Activated naive CD4-positive, alpha-beta T cell treated with anti-CD3 and anti-CD28 coated beads, Interleukin-2, amount 50 U/mL, for 24 hours (primary cell): ENCODE data around the gene FXYD5.
"Not testable (repeated sequence)": the region's sequence is repeated elsewhere in the genome, so short reads cannot be mapped to it uniquely, and the experiment has no call there.

Experiments used
- H3K27ac Mint-ChIP-seq: one replicate; pipeline ENCODE4 v1.8.0; 2021; ENCODE audit warnings: mild to moderate bottlenecking, mixed read lengths
- H3K27me3 Mint-ChIP-seq: one replicate; pipeline ENCODE4 v1.8.0; 2021; ENCODE audit warnings: mixed read lengths
- H3K36me3 Mint-ChIP-seq: one replicate; pipeline ENCODE4 v1.8.0; 2021; ENCODE audit warnings: mixed read lengths
- H3K4me1 Mint-ChIP-seq: one replicate; pipeline ENCODE4 v1.8.0; 2021; ENCODE audit warnings: mixed read lengths
- H3K4me3 Mint-ChIP-seq: one replicate; pipeline ENCODE4 v1.8.0; 2021; ENCODE audit warnings: mild to moderate bottlenecking, mixed read lengths
- H3K9me3 Mint-ChIP-seq: one replicate; pipeline ENCODE4 v1.8.0; 2021; ENCODE audit warnings: mixed read lengths

FXYD5 gene

DNA sequence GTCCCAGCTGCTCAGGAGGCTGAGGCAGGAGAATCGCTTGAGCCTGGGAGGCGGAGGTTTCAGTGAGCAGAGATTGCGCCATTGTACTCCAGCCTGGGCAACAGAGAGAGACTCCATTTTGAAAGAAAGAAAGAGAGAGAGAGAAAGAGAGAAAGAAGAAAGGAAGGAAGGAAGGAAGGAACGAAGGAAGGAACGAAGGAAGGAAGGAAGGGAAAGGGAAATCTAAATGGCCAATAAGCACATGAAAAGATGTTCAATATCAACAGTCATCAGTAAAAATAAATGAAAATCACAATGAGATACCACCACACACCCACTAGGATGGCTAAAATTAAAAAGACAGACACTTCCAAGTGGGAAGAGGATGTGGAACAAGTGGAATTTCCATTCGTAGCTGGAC lies 19.7 kb downstream of the FXYD5 start:
- H3K9me3 Mint-ChIP-seq = no peaks in the 10 kb centered on the region
- H3K4me3 Mint-ChIP-seq = no peak overlapping the region
- H3K27me3 Mint-ChIP-seq = no peaks in the 10 kb centered on the region
- peaks cover 43% of the 10 kb centered on the region for H3K4me1 Mint-ChIP-seq
- no peak overlapping the region for H3K27ac Mint-ChIP-seq
- H3K36me3 Mint-ChIP-seq = peaks cover 4% of the 10 kb centered on the region

DNA sequence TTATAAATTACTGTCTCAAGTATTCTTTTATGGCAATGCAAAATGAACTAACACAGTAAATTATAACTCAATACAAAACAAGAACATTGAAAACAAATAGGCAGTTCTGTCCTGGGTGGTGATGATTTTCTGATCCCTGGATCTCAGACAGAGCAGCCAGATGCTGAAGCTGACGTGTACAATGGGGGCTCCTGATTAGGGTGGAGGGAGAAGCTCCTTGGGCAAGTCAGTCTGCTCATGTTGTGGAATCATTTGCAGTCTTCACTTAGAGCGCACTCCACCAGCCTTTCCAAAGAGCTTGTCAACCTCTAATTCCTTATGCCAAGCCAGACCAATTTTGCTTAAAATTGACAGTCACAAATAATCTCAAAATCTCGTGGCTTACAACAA lies 21.6 kb downstream of the FXYD5 start:
- peaks cover 3% of the 10 kb centered on the region for H3K36me3 Mint-ChIP-seq
- no peak overlapping the region for H3K4me3 Mint-ChIP-seq
- no peaks in the 10 kb centered on the region for H3K9me3 Mint-ChIP-seq
- H3K4me1 Mint-ChIP-seq = peaks cover 60% of the 10 kb centered on the region
- H3K27ac Mint-ChIP-seq = no peak overlapping the region
- H3K27me3 Mint-ChIP-seq = no peaks in the 10 kb centered on the region

DNA sequence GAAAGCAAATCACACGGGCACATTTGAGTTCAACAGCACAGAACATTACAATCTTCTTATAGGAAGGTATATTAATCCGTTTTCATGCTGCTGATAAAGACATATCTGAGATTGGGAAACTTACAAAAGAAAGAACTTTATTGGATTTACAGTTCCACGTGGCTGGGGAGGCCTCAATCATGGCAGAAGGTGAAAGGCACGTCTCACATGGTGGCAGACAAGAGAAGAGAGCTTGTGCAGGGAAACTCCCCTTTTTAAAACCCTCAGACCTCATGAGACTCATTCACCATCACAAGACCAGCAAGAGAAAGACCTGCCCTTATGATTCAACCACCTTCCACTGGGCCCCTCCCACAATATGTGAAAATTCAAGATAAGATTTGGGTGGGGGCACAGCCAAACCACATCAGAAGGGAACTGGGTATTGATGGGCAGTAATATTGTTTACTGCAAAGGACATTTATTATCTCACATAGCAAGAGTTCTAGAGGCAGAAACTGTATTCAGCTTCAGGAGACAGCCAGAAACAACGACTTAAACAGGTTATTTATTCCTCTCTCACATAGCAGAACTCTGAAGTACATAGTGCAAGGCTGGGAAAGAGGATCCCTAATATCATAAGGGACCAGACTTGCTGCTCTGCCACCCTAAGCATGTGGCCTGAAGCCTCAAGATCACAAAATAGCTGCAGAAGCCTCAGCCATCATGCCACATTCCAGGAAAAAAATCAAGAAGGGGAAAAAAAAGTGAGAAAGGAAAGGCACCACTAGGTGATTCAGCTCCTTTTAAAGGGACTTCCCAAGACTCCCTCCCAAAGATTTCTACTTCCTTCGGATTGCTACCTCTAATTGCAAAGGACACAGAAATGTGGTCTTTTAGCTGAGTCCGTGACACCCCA lies 23.1 kb downstream of the FXYD5 start:
- H3K4me3 Mint-ChIP-seq = no peak overlapping the region
- H3K27me3 Mint-ChIP-seq = no peaks in the 10 kb centered on the region
- no peaks in the 10 kb centered on the region for H3K9me3 Mint-ChIP-seq
- peaks cover 3% of the 10 kb centered on the region for H3K36me3 Mint-ChIP-seq
- peak overlapping the region; percentile 15 for H3K27ac Mint-ChIP-seq
- H3K4me1 Mint-ChIP-seq = peaks cover 54% of the 10 kb centered on the region

DNA sequence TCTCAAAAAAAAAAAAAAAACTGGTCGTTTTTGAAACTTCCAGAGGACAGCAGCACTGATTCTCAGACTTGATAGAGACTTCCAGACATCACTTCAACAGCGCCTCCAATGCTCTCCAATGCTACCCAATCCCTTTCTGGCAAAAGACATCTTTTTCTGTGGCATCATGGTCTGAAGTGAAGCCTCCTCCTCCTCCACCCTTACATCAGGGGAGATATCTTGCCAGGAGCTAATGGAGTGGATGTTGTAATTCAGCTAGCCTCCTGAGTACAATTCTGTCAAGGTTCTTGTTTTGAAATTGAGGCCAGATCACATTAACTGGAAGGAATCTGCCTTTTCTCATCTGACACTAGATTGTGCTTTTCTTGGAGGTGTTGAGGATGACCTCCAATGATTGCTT lies 24.2 kb downstream of the FXYD5 start:
- Mint-ChIP-seq H3K36me3 (peaks cover 3% of the 10 kb centered on the region), H3K27me3 (no peaks in the 10 kb centered on the region), H3K27ac (no peak overlapping the region), H3K9me3 (no peaks in the 10 kb centered on the region), H3K4me1 (peaks cover 54% of the 10 kb centered on the region), H3K4me3 (no peak overlapping the region)

DNA sequence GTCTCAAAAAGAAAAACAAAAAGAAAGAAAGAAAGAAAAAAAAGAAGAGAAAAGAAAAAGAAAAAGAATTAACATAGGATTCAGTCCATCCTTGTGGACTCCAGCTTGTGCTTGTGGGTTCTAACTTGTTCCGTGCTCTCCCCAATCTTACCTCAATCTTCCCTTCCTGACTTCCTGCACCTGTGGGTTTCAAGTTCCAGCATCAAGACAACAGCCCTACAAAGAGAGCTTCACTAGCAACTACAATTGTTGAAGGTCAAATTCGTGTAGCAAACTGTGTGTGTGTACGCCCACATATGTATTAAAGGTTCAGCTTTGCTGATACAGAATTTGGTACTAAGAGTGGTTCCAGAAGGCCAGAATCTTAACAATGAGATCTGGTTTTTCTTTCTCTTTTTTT lies 25.3 kb downstream of the FXYD5 start:
- Mint-ChIP-seq H3K4me3 (peak overlapping the region; percentile 3), H3K27ac (no peak overlapping the region), H3K4me1 (peaks cover 54% of the 10 kb centered on the region), H3K27me3 (no peaks in the 10 kb centered on the region), H3K36me3 (peaks cover 5% of the 10 kb centered on the region), H3K9me3 (no peaks in the 10 kb centered on the region)

DNA sequence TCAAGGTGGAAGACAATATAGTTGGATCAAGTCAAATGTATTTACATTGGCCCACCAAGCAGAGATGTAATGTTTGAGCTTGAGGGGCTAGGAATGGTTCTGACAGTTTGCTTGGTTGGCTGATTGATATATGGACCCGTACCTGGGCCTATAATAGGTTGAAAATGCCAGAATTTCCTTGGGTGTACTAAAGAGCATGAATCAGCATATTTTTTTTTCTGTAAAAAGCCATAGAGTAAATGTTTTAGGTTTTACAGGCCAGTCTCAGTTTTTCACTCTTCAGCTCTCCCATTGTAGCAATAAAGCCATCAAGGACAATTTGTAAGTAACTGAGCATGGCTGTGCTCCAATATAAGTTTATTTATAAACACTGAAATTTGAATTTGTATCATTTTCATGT lies 26.9 kb downstream of the FXYD5 start:
- H3K36me3 Mint-ChIP-seq = peaks cover 2% of the 10 kb centered on the region
- H3K27me3 Mint-ChIP-seq = no peaks in the 10 kb centered on the region
- H3K4me3 Mint-ChIP-seq = no peak overlapping the region
- H3K4me1 Mint-ChIP-seq = peaks cover 46% of the 10 kb centered on the region
- H3K9me3 Mint-ChIP-seq = no peaks in the 10 kb centered on the region
- no peak overlapping the region for H3K27ac Mint-ChIP-seq

DNA sequence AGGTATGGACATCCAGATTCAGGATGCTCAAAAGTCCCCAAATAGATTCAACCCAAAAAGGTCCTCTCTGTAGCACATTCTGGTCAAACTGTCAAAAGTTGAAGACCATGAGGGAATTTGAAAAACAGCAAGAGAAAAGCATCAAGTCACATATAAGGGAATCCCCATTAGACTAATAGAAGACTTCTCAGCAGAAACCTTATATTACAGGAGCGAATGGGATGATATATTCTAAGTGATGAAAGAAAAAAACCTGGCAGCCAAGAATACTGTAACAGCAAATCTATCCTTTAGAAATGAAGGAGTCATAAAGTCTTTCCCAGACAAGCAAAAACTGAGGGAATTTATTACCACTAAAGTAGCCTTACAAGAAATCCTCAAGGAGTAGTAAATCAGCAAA lies 29.7 kb downstream of the FXYD5 start:
- Mint-ChIP-seq H3K27ac (no peak overlapping the region), H3K27me3 (no peaks in the 10 kb centered on the region), H3K36me3 (peaks cover 3% of the 10 kb centered on the region), H3K4me1 (peaks cover 27% of the 10 kb centered on the region), H3K9me3 (no peaks in the 10 kb centered on the region), H3K4me3 (no peak overlapping the region)

DNA sequence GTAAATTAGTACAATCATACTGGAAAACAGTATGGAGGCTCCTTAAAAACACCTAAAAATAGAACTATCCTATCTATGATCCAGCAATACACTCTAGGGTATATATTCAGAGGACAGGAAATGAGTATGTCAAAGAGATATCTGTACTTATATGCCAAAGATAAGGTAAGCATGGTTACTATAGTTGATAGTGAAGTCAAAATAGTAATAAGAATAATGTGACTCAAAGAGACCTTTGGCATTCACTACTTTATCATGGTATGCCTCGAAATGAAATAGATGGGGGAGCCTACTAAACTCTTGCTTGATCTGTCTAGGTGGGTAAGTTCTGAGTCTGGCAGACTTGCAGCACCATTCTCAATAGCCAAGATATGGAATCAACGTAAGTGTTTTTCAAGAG lies 30.3 kb downstream of the FXYD5 start:
- no peaks in the 10 kb centered on the region for H3K27me3 Mint-ChIP-seq
- H3K4me3 Mint-ChIP-seq = no peak overlapping the region
- peaks cover 3% of the 10 kb centered on the region for H3K36me3 Mint-ChIP-seq
- H3K9me3 Mint-ChIP-seq = no peaks in the 10 kb centered on the region
- H3K27ac Mint-ChIP-seq = no peak overlapping the region
- H3K4me1 Mint-ChIP-seq = peaks cover 21% of the 10 kb centered on the region

DNA sequence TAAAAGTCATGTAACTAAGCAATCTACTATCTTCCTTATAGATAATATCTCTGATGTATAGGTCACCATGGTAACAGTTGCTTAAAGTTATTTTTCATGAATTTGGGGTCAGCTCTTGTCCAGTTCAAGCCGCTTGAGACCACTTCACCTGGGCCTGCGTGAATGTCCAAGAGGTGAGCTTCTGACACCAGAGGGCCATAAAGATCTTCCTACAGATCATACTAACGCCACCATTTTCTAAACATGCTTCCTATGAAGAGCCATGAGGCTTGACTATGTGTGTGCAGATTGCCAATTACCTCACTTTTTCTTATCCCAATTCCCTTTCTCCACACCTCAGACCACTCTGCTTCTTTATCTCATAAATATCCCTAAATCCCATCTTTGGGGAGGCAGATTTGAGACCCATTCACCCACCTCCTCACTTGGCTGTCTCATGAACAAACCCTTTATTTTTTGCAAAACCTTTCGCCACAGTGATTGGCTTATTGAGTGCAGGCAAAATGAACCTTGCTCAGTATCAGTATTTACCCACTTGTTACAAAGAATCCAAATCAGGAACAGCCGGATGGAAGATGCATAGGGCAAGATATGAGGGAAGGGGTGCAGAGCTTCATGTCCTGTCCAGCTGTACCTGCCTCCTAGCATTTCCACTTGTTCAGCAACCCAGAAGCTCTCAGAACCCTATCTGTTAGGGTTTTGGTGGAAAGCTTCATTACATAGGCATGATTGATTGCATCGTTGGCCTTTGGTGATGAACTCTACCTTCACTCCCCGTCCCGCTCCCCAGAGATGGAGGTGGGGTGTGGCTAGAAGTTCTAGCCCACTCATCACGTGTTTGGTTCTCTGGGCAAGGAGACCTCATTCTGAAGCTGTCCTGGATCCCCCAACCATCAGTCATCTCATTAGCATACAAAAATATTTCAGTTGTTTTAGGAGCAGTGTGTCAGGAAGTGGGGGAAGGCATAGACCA lies 39.8 kb downstream of the FXYD5 start:
- no peaks in the 10 kb centered on the region for H3K36me3 Mint-ChIP-seq
- H3K9me3 Mint-ChIP-seq = no peaks in the 10 kb centered on the region
- H3K4me1 Mint-ChIP-seq = peaks cover 29% of the 10 kb centered on the region
- H3K4me3 Mint-ChIP-seq = no peak overlapping the region
- H3K27me3 Mint-ChIP-seq = no peaks in the 10 kb centered on the region
- peak overlapping the region; percentile 14 for H3K27ac Mint-ChIP-seq

DNA sequence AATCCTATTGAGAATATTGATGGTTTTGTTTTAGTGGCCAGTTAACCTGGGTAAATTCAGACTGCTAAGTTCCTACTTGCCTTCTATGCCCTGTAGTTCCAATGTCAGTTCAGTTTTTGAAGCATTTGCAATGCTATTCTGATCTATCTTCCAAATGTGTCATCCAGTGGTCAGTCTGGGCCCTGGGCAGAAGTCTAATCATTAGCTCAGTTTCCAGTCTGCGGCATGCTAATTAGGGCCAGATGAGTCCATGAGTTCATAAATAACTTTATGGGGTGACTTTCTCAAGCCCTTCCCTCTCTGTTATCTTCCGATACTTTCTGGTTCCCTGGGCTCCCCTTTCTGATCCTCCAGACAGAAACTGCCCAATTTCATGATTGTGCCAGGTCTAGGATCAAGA lies 41.3 kb downstream of the FXYD5 start:
- Mint-ChIP-seq H3K27ac (peak overlapping the region; percentile 51), H3K4me1 (peaks cover 27% of the 10 kb centered on the region), H3K4me3 (no peak overlapping the region), H3K36me3 (no peaks in the 10 kb centered on the region), H3K27me3 (no peaks in the 10 kb centered on the region), H3K9me3 (no peaks in the 10 kb centered on the region)

DNA sequence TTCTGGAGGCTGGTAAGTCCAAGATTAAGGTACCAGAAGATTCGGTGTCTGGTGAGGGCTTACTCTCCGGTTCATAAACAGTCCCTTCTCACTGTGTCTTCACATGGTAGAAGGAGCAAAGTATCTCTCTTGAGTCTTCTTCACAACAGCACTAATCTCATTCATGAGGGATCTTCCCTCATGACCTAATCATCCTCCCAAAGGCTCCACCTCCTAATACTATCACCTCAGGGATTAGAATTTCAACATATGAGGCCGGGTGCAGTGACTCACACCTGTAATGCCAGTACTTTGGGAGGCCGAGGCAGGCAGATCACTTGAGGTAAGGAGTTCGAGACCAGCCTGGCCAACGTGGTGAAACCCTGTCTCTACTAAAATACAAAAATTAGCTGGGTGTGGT lies 42.3 kb downstream of the FXYD5 start:
- not testable (repeated sequence) for H3K9me3 Mint-ChIP-seq, H3K27me3 Mint-ChIP-seq, H3K4me3 Mint-ChIP-seq, H3K36me3 Mint-ChIP-seq
- Mint-ChIP-seq H3K27ac (peak overlapping the region; percentile 12), H3K4me1 (peaks cover 36% of the 10 kb centered on the region)

DNA sequence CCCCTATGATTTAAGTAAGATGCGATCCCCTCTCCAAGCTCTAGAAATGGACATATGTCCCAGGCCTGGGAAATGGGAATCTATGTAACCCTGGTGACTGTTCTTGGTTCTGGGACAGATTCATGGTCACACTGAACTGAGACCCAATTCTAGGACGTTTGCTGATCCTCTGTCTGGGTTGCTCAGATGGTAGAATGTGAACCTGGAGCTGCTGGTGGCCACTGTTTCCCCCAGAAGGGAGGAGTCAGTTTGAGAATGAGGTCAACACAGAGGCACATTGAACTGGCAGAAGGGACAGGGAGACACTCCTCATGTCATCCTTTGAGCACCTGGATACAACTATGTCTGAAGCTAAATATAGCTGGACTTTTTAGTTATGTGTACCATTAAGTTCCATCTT lies 44.9 kb downstream of the FXYD5 start:
- no peak overlapping the region for H3K27ac Mint-ChIP-seq
- no peaks in the 10 kb centered on the region for H3K36me3 Mint-ChIP-seq
- H3K4me3 Mint-ChIP-seq = no peak overlapping the region
- no peaks in the 10 kb centered on the region for H3K9me3 Mint-ChIP-seq
- no peaks in the 10 kb centered on the region for H3K27me3 Mint-ChIP-seq
- peaks cover 56% of the 10 kb centered on the region for H3K4me1 Mint-ChIP-seq

DNA sequence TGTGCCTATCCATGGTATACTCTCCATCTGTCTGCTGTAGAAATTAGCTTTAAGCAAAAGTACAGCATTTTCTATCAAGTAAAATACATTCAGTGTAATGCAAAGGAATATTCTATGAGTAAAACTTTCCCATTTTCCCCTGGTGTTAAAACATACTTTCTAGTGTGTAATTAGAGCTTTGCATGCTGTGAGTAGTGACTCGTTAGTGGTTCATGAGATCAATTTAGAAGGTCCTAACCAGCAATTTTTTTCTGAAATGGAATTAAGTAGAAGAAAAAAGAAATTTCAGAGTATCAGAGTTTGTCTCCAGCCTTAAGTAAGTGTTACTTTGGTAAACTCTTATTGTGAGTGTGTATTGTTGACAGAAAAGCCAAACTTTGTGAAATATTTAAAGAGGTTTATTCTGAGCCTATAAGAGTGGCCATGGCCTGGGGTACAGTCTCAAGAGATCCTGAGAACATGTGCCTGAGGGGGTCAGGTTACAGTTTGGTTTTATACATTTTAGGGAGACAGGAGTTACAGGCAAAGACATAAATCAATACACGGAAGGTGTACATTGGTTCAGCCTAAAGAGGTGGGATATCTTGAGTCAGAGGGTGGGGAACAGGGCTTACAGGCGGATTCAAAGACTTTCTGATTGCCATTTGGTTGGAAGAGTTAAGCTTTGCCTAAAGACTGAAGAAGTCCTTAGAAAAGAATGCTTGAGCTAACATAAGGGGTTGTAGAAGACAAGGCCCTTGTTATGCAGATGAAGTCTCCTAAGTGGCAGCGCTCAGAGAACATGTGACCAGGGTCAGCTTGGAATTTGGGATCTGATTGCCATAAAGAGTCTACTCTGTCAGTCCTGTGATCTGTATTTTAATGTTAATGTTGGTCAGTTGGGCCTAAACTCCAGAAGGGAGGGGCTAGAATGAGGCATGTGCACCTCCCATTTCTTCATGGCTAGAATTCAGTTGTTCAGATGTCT lies 48.5 kb downstream of the FXYD5 start:
- H3K4me3 Mint-ChIP-seq = peak overlapping the region; percentile 49
- peaks cover 77% of the 10 kb centered on the region for H3K4me1 Mint-ChIP-seq
- H3K27ac Mint-ChIP-seq = peak overlapping the region; percentile 97
- H3K27me3 Mint-ChIP-seq = no peaks in the 10 kb centered on the region
- peaks cover 7% of the 10 kb centered on the region for H3K9me3 Mint-ChIP-seq
- no peaks in the 10 kb centered on the region for H3K36me3 Mint-ChIP-seq

DNA sequence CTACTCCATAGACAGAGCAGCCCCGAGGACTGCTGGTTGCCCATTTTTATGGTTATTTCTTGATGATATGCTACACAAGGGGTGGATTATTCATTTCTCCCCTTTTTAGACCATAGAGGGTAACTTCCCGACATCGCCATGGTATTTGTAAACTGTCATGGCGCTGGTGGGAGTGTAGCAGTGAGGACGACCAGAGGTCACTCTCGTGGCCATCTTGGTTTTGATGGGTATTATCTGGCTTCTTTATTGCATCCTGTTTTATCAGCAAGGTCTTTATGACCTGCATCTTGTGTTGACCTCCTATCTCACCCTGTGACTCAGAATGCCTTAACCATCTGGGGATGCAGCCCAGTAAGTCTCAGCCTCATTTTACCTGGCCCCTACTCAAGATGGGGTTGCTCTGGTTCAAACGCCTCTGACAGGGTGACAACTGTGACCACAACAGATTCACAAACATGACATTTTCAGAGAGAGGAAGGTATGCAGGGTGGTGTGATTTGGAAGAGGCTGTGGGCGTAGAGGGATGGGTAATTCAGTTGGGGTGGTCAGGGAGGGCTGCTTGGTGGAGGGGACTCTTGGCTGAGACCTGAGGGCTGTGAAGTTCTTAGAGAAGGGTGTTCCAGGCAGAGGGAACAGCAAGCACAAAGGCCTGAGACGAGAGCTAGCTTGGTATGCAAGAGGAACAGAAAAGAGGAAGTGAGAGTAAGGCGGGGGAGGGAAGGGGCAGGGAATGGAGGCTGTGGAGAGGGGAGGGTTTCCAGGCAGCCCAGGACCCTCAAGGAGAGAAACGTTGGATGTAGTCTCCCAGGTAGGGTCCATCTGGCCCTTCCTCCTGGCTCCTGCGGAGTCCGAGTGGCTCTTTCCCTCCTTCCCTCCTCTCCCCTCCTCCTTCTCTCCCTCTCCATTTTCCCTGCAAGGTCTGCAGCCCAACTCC lies 50.5 kb downstream of the FXYD5 start:
- Mint-ChIP-seq H3K27ac (peak overlapping the region; percentile 95), H3K9me3 (peaks cover 7% of the 10 kb centered on the region), H3K36me3 (no peaks in the 10 kb centered on the region), H3K4me1 (peaks cover 84% of the 10 kb centered on the region), H3K27me3 (no peaks in the 10 kb centered on the region), H3K4me3 (peak overlapping the region; percentile 41)
